Stimulated activated CD4-positive, alpha-beta T cell treated with anti-CD3 and anti-CD28 coated beads, Interleukin-15, amount 100 ng/mL, for 24 hours (primary cell): ENCODE measurements around the gene S1PR2.
"Not testable (repeated sequence)": the region's sequence is repeated elsewhere in the genome, so short reads cannot be mapped to it uniquely, and the experiment has no call there.

Experiments
- DNase-seq: peaks from one replicate; pipeline ENCODE4 v3.0.0-alpha.2; 2020

S1PR2 gene

GRCh38 chr19:10223488-10224213 lies 7.5 kb downstream of the S1PR2 start:
- no peak for DNase-seq

- no peak for DNase-seq
Observed at GRCh38 chr19:10222201-10222890, 8.8 kb downstream of the S1PR2 start.

GRCh38 chr19:10220695-10221094 lies 10.4 kb downstream of the S1PR2 start:
- no peak for DNase-seq

- DNase-seq: peak; percentile 46
Observed at GRCh38 chr19:10219678-10220077, 11.5 kb downstream of the S1PR2 start.

GRCh38 chr19:10217085-10217484 lies 14.0 kb downstream of the S1PR2 start:
- no peak for DNase-seq

- no peak for DNase-seq
Observed at GRCh38 chr19:10214784-10215183, 16.3 kb downstream of the S1PR2 start.

- DNase-seq: no peak
Observed at GRCh38 chr19:10211691-10212090, 19.4 kb downstream of the S1PR2 start.

GRCh38 chr19:10211061-10211460 lies 20.1 kb downstream of the S1PR2 start:
- DNase-seq: no peak

GRCh38 chr19:10209315-10209714 lies 21.8 kb downstream of the S1PR2 start:
- DNase-seq: no peak

GRCh38 chr19:10207026-10207425 lies 24.1 kb downstream of the S1PR2 start:
- no peak for DNase-seq

GRCh38 chr19:10206226-10206885 lies 24.8 kb downstream of the S1PR2 start:
- no peak for DNase-seq

- DNase-seq: no peak
Observed at GRCh38 chr19:10205636-10206035, 25.5 kb downstream of the S1PR2 start.

- no peak for DNase-seq
Observed at GRCh38 chr19:10203686-10204085, 27.4 kb downstream of the S1PR2 start.

- DNase-seq: no peak
Observed at GRCh38 chr19:10201176-10201575, 30.0 kb downstream of the S1PR2 start.

GRCh38 chr19:10200101-10200500 lies 31.0 kb downstream of the S1PR2 start:
- not testable (repeated sequence) for DNase-seq

- peak; percentile 39 for DNase-seq
Observed at GRCh38 chr19:10198889-10199644, 32.1 kb downstream of the S1PR2 start.

- DNase-seq: no peak
Observed at GRCh38 chr19:10195199-10195519, 36.0 kb downstream of the S1PR2 start.

GRCh38 chr19:10194500-10195198 lies 36.5 kb downstream of the S1PR2 start, which contains the start of gene DNMT1:
DNMT1 (minus strand) TSS chr19:10194953; CDS start chr19:10194899, 54 bp downstream.
- peak; percentile 99 for DNase-seq

- DNase-seq: peak; percentile 55
Observed at GRCh38 chr19:10193790-10194499, 37.2 kb downstream of the S1PR2 start.

- no peak for DNase-seq
Observed at GRCh38 chr19:10192922-10193321, 38.2 kb downstream of the S1PR2 start.

GRCh38 chr19:10191347-10191746 lies 39.8 kb downstream of the S1PR2 start:
- DNase-seq: no peak

GRCh38 chr19:10190026-10190425 lies 41.1 kb downstream of the S1PR2 start:
- no peak for DNase-seq
